IPS-15b (cell line): ENCODE data around the gene ATP1B1.

ENCODE experiments used
- H3K27me3 ChIP-seq: one replicate; pipeline ENCODE4 v1.6.1; 2013; ENCODE audit warnings: low read length; ENCODE audit not compliant: control insufficient read depth, insufficient read depth
- H3K36me3 ChIP-seq: one replicate; pipeline ENCODE4 v1.6.1; 2013; ENCODE audit warnings: low read length; ENCODE audit not compliant: control insufficient read depth, insufficient read depth
- H3K4me1 ChIP-seq: one replicate; pipeline ENCODE4 v1.6.1; 2013; ENCODE audit warnings: mild to moderate bottlenecking, low read length; ENCODE audit not compliant: control insufficient read depth, insufficient read depth
- H3K4me3 ChIP-seq: one replicate; pipeline ENCODE4 v1.5.1; 2013; ENCODE audit warnings: low read depth, low read length
- H3K9ac ChIP-seq: one replicate; pipeline ENCODE4 v1.6.1; 2013; ENCODE audit warnings: low read depth, mild to moderate bottlenecking, low read length
- H3K9me3 ChIP-seq: one replicate; pipeline ENCODE4 v1.6.1; 2013; ENCODE audit warnings: mild to moderate bottlenecking, low read length; ENCODE audit not compliant: control insufficient read depth, insufficient read depth

ATP1B1 gene

DNA sequence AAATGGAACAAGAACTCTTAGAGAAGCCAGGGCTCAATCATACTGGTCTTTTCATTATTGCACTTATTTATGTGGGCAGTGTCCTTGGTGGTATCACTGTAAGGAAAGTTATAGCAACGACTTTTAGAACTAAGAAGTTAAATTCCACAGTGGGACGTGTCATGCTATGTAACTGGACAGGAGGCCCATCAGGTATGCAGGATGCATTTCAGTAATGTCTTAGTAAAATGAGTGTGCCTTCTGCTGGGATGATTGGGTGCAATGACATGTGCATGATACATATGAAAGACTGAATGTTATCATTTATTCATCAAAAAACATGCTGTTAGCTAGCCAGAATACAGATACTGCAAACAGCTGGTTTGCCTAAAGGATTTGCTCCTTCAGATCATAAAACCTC is 6.9 kb upstream of the ATP1B1 start:
- H3K9me3 ChIP-seq = no peaks in the 10 kb centered on the region
- H3K36me3 ChIP-seq = no peaks in the 10 kb centered on the region
- no peak overlapping the region for H3K4me3 ChIP-seq
- H3K9ac ChIP-seq = no peak overlapping the region
- H3K27me3 ChIP-seq = peaks cover 22% of the 10 kb centered on the region
- H3K4me1 ChIP-seq = peaks cover 6% of the 10 kb centered on the region

DNA sequence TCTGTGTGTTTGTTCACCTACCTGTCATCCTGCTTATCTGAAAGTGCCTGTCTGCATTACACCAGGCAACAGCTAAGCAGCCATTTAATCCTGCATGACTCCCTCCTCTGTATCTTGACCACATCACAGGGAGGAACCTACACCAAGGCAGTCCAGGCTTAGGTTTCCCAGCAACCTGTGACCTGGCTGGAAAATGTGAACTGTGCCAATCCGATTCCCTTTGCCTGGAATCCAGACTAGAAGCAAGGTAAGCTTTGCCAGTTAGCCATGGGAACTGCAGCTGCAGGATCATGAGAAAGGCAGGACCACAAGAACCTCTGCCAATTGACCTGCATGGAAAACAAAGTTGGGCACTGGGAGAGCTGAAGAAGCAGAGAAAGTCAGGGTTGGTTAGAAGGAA is 6.3 kb upstream of the ATP1B1 start:
- H3K36me3 ChIP-seq = no peaks in the 10 kb centered on the region
- no peak overlapping the region for H3K4me3 ChIP-seq
- H3K9me3 ChIP-seq = no peaks in the 10 kb centered on the region
- peaks cover 28% of the 10 kb centered on the region for H3K27me3 ChIP-seq
- H3K4me1 ChIP-seq = peaks cover 11% of the 10 kb centered on the region
- no peak overlapping the region for H3K9ac ChIP-seq

GRCh38 chr1:169100651-169101088 is 5.8 kb upstream of the ATP1B1 start:
- Histone ChIP-seq H3K9me3 (no peaks in the 10 kb centered on the region), H3K9ac (no peak overlapping the region), H3K36me3 (no peaks in the 10 kb centered on the region), H3K4me3 (no peak overlapping the region), H3K27me3 (peaks cover 28% of the 10 kb centered on the region), H3K4me1 (peaks cover 12% of the 10 kb centered on the region)

DNA sequence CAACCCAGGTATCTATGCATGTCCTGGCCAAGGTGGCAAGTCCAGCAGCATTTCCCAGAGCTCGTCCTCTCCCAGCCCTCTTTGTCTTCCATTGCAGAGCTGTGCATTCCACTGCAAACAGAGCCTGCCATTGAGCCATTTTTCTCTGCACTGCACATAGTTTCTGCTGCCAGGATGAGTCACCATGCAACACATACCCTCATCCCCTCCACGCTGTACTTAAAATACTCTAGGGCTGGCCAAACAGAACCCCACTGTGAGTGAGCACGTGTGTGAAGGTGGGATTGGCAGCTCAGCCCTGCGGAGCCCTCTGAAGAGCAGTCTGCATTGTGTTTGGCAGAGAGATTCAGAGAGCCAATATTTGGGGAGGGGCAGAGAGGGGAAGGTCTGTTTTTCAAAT is 3.9 kb upstream of the ATP1B1 start:
- H3K36me3 ChIP-seq = no peaks in the 10 kb centered on the region
- no peak overlapping the region for H3K4me3 ChIP-seq
- H3K9ac ChIP-seq = no peak overlapping the region
- H3K9me3 ChIP-seq = no peaks in the 10 kb centered on the region
- H3K27me3 ChIP-seq = peaks cover 28% of the 10 kb centered on the region
- peaks cover 12% of the 10 kb centered on the region for H3K4me1 ChIP-seq

GRCh38 chr1:169103002-169103401 is 3.5 kb upstream of the ATP1B1 start:
- peaks cover 28% of the 10 kb centered on the region for H3K27me3 ChIP-seq
- H3K36me3 ChIP-seq = no peaks in the 10 kb centered on the region

DNA sequence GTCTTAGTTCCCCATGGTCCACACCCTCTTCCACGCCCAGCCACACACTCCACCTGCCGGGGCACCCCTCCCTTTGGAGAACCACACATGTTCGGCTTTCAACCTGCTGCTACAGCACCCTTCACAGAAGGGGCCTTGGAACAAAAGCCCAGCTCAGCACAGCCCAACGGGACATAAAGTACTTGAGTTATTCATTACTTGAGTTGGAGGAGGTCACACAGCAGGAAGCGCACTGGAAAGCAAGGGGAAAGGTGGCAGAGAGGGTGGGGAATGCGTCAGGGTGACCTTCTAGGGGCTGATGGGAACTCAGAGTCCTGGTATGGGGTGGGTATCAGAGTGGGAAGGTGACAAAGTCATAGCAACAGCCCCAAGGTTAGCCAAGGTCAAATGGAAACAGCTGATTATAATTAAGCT is 3.0 kb upstream of the ATP1B1 start:
- H3K9me3 ChIP-seq = no peaks in the 10 kb centered on the region
- H3K36me3 ChIP-seq = no peaks in the 10 kb centered on the region
- peaks cover 19% of the 10 kb centered on the region for H3K4me1 ChIP-seq
- H3K9ac ChIP-seq = no peak overlapping the region
- H3K27me3 ChIP-seq = peaks cover 28% of the 10 kb centered on the region
- H3K4me3 ChIP-seq = no peak overlapping the region

More at GRCh38 chr1:169103002-169103401, 3.5 kb upstream of the ATP1B1 start:
- H3K4me1 ChIP-seq = peaks cover 14% of the 10 kb centered on the region
- H3K9me3 ChIP-seq = no peaks in the 10 kb centered on the region
- no peak overlapping the region for H3K9ac ChIP-seq
- no peak overlapping the region for H3K4me3 ChIP-seq

DNA sequence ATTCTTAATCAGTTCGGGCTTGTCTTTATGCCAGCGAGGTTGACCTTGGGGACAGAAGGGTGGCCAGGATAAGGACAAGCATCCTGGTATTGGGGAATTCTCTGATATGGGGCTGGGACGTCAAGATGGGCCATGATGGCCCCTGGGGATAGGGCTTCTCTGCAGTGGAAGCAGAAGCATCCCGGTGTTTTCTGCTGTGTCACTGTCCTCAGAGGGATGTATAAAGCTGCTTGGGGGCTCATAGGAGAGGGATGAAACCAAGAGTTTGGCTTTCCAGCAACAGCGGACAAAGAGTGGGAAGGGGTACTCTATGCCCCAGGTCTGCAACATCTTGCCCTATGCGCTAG is 1.4 kb upstream of the ATP1B1 start:
- H3K27me3 ChIP-seq = peaks cover 28% of the 10 kb centered on the region

GRCh38 chr1:169105434-169106094 is 926 bp upstream of the ATP1B1 start:
- H3K27me3 ChIP-seq = peaks cover 28% of the 10 kb centered on the region
- peak overlapping the region; percentile 59 for H3K4me3 ChIP-seq
- peaks cover 35% of the 10 kb centered on the region for H3K4me1 ChIP-seq
- H3K9me3 ChIP-seq = no peaks in the 10 kb centered on the region
- peak overlapping the region; percentile 60 for H3K9ac ChIP-seq
- no peaks in the 10 kb centered on the region for H3K36me3 ChIP-seq

More for the DNA sequence above, 1.4 kb upstream of the ATP1B1 start:
- H3K9me3 ChIP-seq = no peaks in the 10 kb centered on the region
- H3K4me1 ChIP-seq = peaks cover 32% of the 10 kb centered on the region
- H3K36me3 ChIP-seq = no peaks in the 10 kb centered on the region
- H3K4me3 ChIP-seq = peak overlapping the region; percentile 59
- no peak overlapping the region for H3K9ac ChIP-seq

DNA sequence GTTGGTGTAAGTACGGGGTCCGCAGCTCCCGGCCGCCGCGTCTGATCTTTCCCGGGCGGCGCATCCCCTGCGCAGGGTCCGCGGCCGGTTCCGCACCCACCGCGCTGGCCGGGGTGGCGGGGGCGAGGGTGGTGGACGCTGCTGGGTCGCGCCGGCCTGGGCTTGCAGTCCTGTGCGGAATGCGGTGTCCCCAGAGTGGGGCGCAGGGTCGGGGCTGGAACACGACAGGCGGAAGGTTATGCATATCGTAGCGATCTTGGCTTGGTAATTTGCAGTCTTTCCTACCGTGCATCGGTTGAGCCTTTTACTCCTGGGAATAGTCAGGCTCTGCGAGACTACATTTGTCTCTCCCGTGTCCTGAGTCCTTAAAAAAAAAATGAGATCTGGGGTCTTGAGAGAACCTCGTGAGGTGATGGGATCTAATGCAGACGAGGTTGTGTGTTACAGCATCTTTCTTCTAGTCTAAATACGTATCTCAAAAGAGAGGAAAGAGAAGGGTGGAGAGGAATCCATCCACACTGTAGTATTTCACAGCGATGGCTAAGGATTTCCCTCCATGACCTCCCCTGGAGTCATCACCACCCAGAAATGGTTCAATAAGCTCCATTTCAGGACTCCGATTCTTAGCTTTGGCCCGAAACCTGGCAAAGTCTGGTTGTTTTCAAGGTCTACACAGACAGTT is 572 bp downstream of the ATP1B1 start:
- H3K4me1 ChIP-seq = peaks cover 31% of the 10 kb centered on the region
- peaks cover 28% of the 10 kb centered on the region for H3K27me3 ChIP-seq
- H3K36me3 ChIP-seq = no peaks in the 10 kb centered on the region
- no peaks in the 10 kb centered on the region for H3K9me3 ChIP-seq
- H3K4me3 ChIP-seq = peak overlapping the region; percentile 90
- peak overlapping the region; percentile 62 for H3K9ac ChIP-seq

GRCh38 chr1:169107603-169108208 is 1.2 kb downstream of the ATP1B1 start:
- no peaks in the 10 kb centered on the region for H3K9me3 ChIP-seq
- peaks cover 24% of the 10 kb centered on the region for H3K27me3 ChIP-seq
- H3K4me3 ChIP-seq = peak overlapping the region; percentile 90
- peaks cover 33% of the 10 kb centered on the region for H3K4me1 ChIP-seq
- no peaks in the 10 kb centered on the region for H3K36me3 ChIP-seq
- H3K9ac ChIP-seq = peak overlapping the region; percentile 62

DNA sequence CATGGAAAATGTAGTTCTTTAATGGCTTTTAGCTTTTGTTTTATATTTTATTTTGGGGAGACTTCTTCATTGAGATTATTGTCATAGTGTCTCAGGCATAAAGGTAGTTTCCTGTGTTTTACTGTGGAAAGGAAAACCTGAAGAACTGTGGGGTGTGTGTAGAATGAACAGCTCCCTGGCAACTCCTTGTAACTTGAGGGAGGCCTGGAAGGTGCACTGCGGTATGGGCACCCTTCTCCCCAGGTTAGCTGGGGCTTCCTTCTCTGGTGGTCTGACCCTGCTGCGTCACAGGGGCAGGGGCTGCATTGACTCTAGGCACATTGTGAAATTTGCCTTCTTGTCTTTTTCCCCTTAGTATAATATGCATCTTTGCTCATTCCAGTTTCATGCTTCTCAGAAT is 1.7 kb downstream of the ATP1B1 start:
- H3K9me3 ChIP-seq = no peaks in the 10 kb centered on the region
- peak overlapping the region; percentile 38 for H3K9ac ChIP-seq
- H3K27me3 ChIP-seq = peaks cover 19% of the 10 kb centered on the region
- no peaks in the 10 kb centered on the region for H3K36me3 ChIP-seq
- H3K4me1 ChIP-seq = peaks cover 35% of the 10 kb centered on the region
- H3K4me3 ChIP-seq = peak overlapping the region; percentile 90
